GM12878 (cell line): ENCODE measurements around the gene LCOR. TPM values are rescaled to one million over a fixed set of nuclear protein-coding genes. Genes with fewer than 3 reads are reported as not detected.

Experiments
- ATAC-seq: fragments of 200-7000 bp; cut with Tn5 transposase; 3 replicates; pipeline ENCODE4 v1.9.1; 2020; ENCODE audit warnings: mild to moderate bottlenecking, moderate library complexity
- BruUV-seq: library from RNA; stranded (reverse); fragments of 400-500 nt; replicated peaks from 2 replicates; lab custom pipeline; 2021; lab: Mats Ljungman, UMichigan
- CTCF ChIA-PET: fragments of 300-600 bp; sonication (Branson Sonifier 250); formaldehyde crosslinking; extraction: SDS; loops from one replicate; lab custom pipeline; 2021; ENCODE audit warnings: inconsistent platforms; lab: Yijun Ruan, JAX
- POLR2A ChIA-PET: fragments of 350-600 bp; formaldehyde crosslinking; extraction: SDS; loops from one replicate; lab custom pipeline; 2021; ENCODE audit warnings: inconsistent platforms; lab: Charles Lee
- RAD21 ChIA-PET: fragments of 300-600 bp; sonication (Branson Sonifier 250); formaldehyde crosslinking; loops from one replicate; lab custom pipeline; 2023; ENCODE audit warnings: antibody characterized with exemption; ENCODE audit not compliant: unreplicated experiment; lab: Charles Lee
- SMC1A ChIA-PET: fragments of 300-600 bp; sonication (Branson Sonifier 250); formaldehyde crosslinking; loops from one replicate; lab custom pipeline; 2023; ENCODE audit not compliant: unreplicated experiment, uncharacterized antibody; lab: Charles Lee
- DNase-seq: peaks from one replicate; pipeline ENCODE4 v3.0.0-alpha.2; 2011; ENCODE audit warnings: low read depth, low spot score
- FAIRE-seq: peaks from 3 replicates; lab custom pipeline; 2011; peaks lifted over from hg19 to GRCh38; lab: Jason Lieb, UNC
- H2AFZ ChIP-seq: 2 replicates; pipeline ENCODE4 v1.6.0; 2011; ENCODE audit warnings: low read depth, low read length, control low read depth; ENCODE audit not compliant: control insufficient read depth
- H3K27ac ChIP-seq: 2 replicates; pipeline ENCODE4 v1.5.1; 2011; ENCODE audit warnings: control low read depth; ENCODE audit not compliant: control insufficient read depth, insufficient read depth
- H3K27me3 ChIP-seq, 2 experiments: replicated peaks in 1 of 2; 2 replicates each; pipeline versions ENCODE4 v1.6.0 to v1.6.1; 2011; ENCODE audit warnings: low read length in 1 of 2; ENCODE audit not compliant: control insufficient read depth in 2 of 2, insufficient read depth in 2 of 2
- H3K36me3 ChIP-seq, 2 experiments: 2 replicates each; pipeline ENCODE4 v1.5.1; 2011; ENCODE audit warnings: low read length in 1 of 2; ENCODE audit not compliant: control insufficient read depth in 2 of 2, insufficient read depth in 2 of 2
- H3K4me1 ChIP-seq: 2 replicates; pipeline ENCODE4 v1.6.1; 2011; ENCODE audit warnings: mild to moderate bottlenecking, low read length, moderate library complexity, mixed read lengths; ENCODE audit not compliant: control insufficient read depth, insufficient read depth
- H3K4me2 ChIP-seq: 2 replicates; pipeline ENCODE4 v1.6.0; 2011; ENCODE audit warnings: control low read depth; ENCODE audit not compliant: control insufficient read depth, insufficient read depth
- H3K4me3 ChIP-seq: fragments of 200-600 bp; sonication (generic); 2 replicates; pipeline ENCODE4 v1.5.1; 2016
- H3K79me2 ChIP-seq: 2 replicates; pipeline ENCODE4 v1.6.0; 2011; ENCODE audit warnings: low read length; ENCODE audit not compliant: control insufficient read depth, insufficient read depth
- H3K9ac ChIP-seq: 2 replicates; pipeline ENCODE4 v1.8.0; 2011; ENCODE audit warnings: low read length, control low read depth, mixed read lengths; ENCODE audit not compliant: control insufficient read depth, insufficient read depth
- H3K9me3 ChIP-seq: replicated peaks from 3 replicates; pipeline ENCODE4 v1.5.1; 2011; ENCODE audit warnings: mild to moderate bottlenecking, low read length; ENCODE audit not compliant: control insufficient read depth, insufficient read depth
- H4K20me1 ChIP-seq: 2 replicates; pipeline ENCODE4 v1.6.0; 2011; ENCODE audit not compliant: control insufficient read depth, insufficient read depth
- CBX5 ChIP-seq: sonication (generic); IDR thresholded peaks from 2 replicates; pipeline ENCODE4 v1.6.1; 2016; ENCODE audit warnings: low read depth, moderate library complexity, mild to moderate bottlenecking, inconsistent platforms
- CEBPB ChIP-seq, 2 experiments: fragments of 150-350 bp in 1 of 2; IDR thresholded peaks; 2 replicates each; pipeline ENCODE4 v1.6.1; 2012 to 2014; ENCODE audit warnings: low read depth in 2 of 2, low read length in 2 of 2, borderline replicate concordance in 1 of 2, inconsistent platforms in 1 of 2
- CREM ChIP-seq: IDR thresholded peaks from 2 replicates; pipeline ENCODE4 v1.6.1; 2014; ENCODE audit warnings: antibody characterized with exemption, low read depth
- KDM1A ChIP-seq: fragments of 200-600 bp; sonication (generic); IDR thresholded peaks from 2 replicates; pipeline ENCODE4 v1.6.1; 2016; ENCODE audit warnings: borderline replicate concordance
- MXI1 ChIP-seq: fragments of 150-350 bp; IDR thresholded peaks from 2 replicates; pipeline ENCODE4 v1.6.1; 2011; ENCODE audit warnings: low read depth, mild to moderate bottlenecking, inconsistent platforms, low read length, improper control_type of control experiment
- SIN3A ChIP-seq: IDR thresholded peaks from 2 replicates; pipeline ENCODE4 v1.6.1; 2012; ENCODE audit warnings: low read depth, low read length, improper control_type of control experiment
- SMAD5 ChIP-seq: IDR thresholded peaks from 2 replicates; pipeline ENCODE4 v1.6.1; 2016; ENCODE audit warnings: antibody characterized with exemption, low read depth
- STAT1 ChIP-seq: fragments of 450-650 bp; conservative IDR thresholded peaks from 2 replicates; pipeline ENCODE4 v1.6.1; 2014; ENCODE audit warnings: antibody characterized with exemption, mild to moderate bottlenecking
- STAT3 ChIP-seq: IDR thresholded peaks from 2 replicates; pipeline ENCODE4 v1.6.1; 2011; ENCODE audit warnings: low read depth, low read length, improper control_type of control experiment
- TCF3 ChIP-seq: IDR thresholded peaks from 2 replicates; pipeline ENCODE4 v1.6.1; 2012; ENCODE audit warnings: low read depth, mild to moderate bottlenecking, low read length, borderline replicate concordance; ENCODE audit not compliant: insufficient read depth
- ZBED1 ChIP-seq: IDR thresholded peaks from 2 replicates; pipeline ENCODE4 v1.6.1; 2016; ENCODE audit warnings: borderline replicate concordance
- ZNF217 ChIP-seq: fragments of 450-650 bp; IDR thresholded peaks from 2 replicates; pipeline ENCODE4 v1.6.1; 2017; ENCODE audit warnings: antibody characterized with exemption, mild to moderate bottlenecking
- WGBS: methylation state at CpG from one replicate; pipeline ENCODE4 v1.1.6; 2016; ENCODE audit warnings: low lambda C conversion rate; ENCODE audit not compliant: insufficient replicate concordance, insufficient coverage; ENCODE audit errors: missing lambda C conversion rate; 5-methylcytosine and 5-hydroxymethylcytosine counted together
- in situ Hi-C: fragments of 300-500 bp; cut with MboI; formaldehyde crosslinking; loops from 9 replicates; pipeline ENCODE4 v1.14.3; 2018; ENCODE audit warnings: mixed read lengths
- intact Hi-C: fragments of 100-400 bp; cut with micrococcal nuclease; formaldehyde crosslinking; loops from one replicate; pipeline ENCODE4 v1.14.2; 2022; ENCODE audit not compliant: unreplicated experiment
- polyA plus RNA-seq, 11 experiments: library from polyadenylated mRNA; depleted of rRNA in 4 of 11; unstranded in 6 of 11; stranded (reverse) in 5 of 11; fragments of >200 nt; fragmentation: Nextera tagmentation in 4 of 11; fragmentation: Illumina TruSeq in 1 of 11; extraction: Ambion mirVana in 4 of 11; extraction: Trizol in 1 of 11; gene quantifications; 1 replicate in 1 of 11; 2 replicates in 10 of 11; pipeline versions ENCODE4 v1.2.1 to v1.2.3, GENCODE V29; 2011 to 2016; ENCODE audit warnings: inconsistent platforms in 2 of 11, missing spikeins in 2 of 11, low read depth in 1 of 11
- total RNA-seq, 4 experiments: library from RNA; depleted of rRNA in 3 of 4; stranded (reverse); fragments of >200 nt in 3 of 4; fragmentation: Illumina TruSeq in 1 of 4; extraction: Trizol in 1 of 4; gene quantifications; 2 replicates each; pipeline versions ENCODE4 v1.2.1 to v1.2.3, GENCODE V29; 2013 to 2021
- TF ChIP-seq, protein P1 (sequence below): fragments of 150-350 bp; IDR thresholded peaks from 2 replicates; pipeline ENCODE4 v1.6.1; 2014; ENCODE audit warnings: mild to moderate bottlenecking, low read depth, low read length
- TF ChIP-seq, protein P2 (sequence below): fragments of 450-650 bp; IDR thresholded peaks from 2 replicates; pipeline ENCODE4 v1.6.1; 2017; ENCODE audit warnings: antibody characterized with exemption, mild to moderate bottlenecking, moderate library complexity
- TF ChIP-seq, protein P3 (sequence below): IDR thresholded peaks from 2 replicates; pipeline ENCODE4 v1.6.1; 2012; ENCODE audit warnings: low read depth, low read length, improper control_type of control experiment
- TF ChIP-seq, protein P4 (sequence below): IDR thresholded peaks from 2 replicates; pipeline ENCODE4 v1.6.1; 2012; ENCODE audit warnings: low read length, inconsistent platforms

LCOR gene
- total and polyA plus RNA-seq, 10 of the 15 experiments (the other 5 are each of a cell fraction or from before 2014, with no cell fraction given), result 1.6 to 22.0 (median 13.2) TPM

DNA sequence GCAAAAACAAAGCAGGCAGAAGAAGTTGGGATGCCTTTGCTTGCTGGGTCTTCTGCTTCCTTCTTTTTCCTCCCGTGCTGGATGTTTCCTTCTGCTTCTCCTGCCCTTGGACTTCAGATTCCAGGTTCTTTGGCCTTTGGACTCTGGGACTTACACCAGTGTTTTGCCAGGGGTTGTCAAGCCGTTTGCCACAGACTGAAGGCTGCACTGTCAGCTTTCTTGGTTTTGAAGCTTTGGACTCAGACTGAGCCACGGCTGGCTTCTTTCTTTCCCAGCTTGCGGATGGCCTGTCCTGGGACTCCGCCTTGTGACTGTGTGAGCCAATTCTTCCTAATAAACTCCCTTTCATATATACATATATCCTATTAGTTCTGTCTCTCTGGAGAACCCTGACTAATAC lies 11.3 kb upstream of the LCOR start:
- Histone ChIP-seq H3K4me3 (no peak overlapping the region), H4K20me1 (no peaks in the 10 kb centered on the region), H3K79me2 (no peaks in the 10 kb centered on the region), H3K27ac (no peak overlapping the region), H3K4me2 (no peak overlapping the region), H3K9me3 (no peaks in the 10 kb centered on the region), H3K4me1 (no peaks in the 10 kb centered on the region), H2AFZ (no peak overlapping the region), H3K36me3 (no peaks in the 10 kb centered on the region), H3K27me3 (no peaks in the 10 kb centered on the region; a peak in 1 of 4 replicates), H3K9ac (no peak overlapping the region)
- ChIA-PET SMC1A (interaction anchor here (1.2 to 1.8 kb wide), 2 partner anchors 18 to 31 kb away, joined by 4 to 5 read pairs; no protein-coding TSS in a partner anchor), POLR2A (no interaction called here), RAD21 (interaction anchor here (0.9 kb wide), 1 partner anchor 178 kb away, joined by 3 read pairs; no protein-coding TSS in a partner anchor), CTCF (interaction anchor here (1.0 to 1.6 kb wide), 2 partner anchors 179 to 217 kb away, joined by 3 read pairs; no protein-coding TSS in a partner anchor)
- FAIRE-seq (peak; percentile 41), ATAC-seq (no peak), DNase-seq (no peak)
- intact Hi-C loops (no loop called here), in situ Hi-C loops (loop anchor here (10.0 kb wide), 1 partner anchor 426 kb away; no protein-coding TSS in a partner anchor)
- no TSS peak for BruUV-seq
- WGBS, result 40% methylated on average over 5 of the region's 5 CpGs
- TF ChIP-seq, protein P1, sequence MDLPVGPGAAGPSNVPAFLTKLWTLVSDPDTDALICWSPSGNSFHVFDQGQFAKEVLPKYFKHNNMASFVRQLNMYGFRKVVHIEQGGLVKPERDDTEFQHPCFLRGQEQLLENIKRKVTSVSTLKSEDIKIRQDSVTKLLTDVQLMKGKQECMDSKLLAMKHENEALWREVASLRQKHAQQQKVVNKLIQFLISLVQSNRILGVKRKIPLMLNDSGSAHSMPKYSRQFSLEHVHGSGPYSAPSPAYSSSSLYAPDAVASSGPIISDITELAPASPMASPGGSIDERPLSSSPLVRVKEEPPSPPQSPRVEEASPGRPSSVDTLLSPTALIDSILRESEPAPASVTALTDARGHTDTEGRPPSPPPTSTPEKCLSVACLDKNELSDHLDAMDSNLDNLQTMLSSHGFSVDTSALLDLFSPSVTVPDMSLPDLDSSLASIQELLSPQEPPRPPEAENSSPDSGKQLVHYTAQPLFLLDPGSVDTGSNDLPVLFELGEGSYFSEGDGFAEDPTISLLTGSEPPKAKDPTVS, result no peak
- TF ChIP-seq CEBPB (IDR thresholded peaks at IDR 0.05; ENCODE audit: borderline replicate concordance in 1 of 2, low read depth in 2 of 2, low read length in 2 of 2) (no peak), CREM (no peak), MXI1 (no peak), TCF3 (no peak), ZNF217 (no peak), CBX5 (no peak), ZBED1 (no peak), STAT3 (no peak), KDM1A (no peak), SMAD5 (no peak), STAT1 (no peak), SIN3A (no peak)
- TF ChIP-seq, protein P2, sequence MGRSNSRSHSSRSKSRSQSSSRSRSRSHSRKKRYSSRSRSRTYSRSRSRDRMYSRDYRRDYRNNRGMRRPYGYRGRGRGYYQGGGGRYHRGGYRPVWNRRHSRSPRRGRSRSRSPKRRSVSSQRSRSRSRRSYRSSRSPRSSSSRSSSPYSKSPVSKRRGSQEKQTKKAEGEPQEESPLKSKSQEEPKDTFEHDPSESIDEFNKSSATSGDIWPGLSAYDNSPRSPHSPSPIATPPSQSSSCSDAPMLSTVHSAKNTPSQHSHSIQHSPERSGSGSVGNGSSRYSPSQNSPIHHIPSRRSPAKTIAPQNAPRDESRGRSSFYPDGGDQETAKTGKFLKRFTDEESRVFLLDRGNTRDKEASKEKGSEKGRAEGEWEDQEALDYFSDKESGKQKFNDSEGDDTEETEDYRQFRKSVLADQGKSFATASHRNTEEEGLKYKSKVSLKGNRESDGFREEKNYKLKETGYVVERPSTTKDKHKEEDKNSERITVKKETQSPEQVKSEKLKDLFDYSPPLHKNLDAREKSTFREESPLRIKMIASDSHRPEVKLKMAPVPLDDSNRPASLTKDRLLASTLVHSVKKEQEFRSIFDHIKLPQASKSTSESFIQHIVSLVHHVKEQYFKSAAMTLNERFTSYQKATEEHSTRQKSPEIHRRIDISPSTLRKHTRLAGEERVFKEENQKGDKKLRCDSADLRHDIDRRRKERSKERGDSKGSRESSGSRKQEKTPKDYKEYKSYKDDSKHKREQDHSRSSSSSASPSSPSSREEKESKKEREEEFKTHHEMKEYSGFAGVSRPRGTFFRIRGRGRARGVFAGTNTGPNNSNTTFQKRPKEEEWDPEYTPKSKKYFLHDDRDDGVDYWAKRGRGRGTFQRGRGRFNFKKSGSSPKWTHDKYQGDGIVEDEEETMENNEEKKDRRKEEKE, result no peak
- TF ChIP-seq, protein P3, sequence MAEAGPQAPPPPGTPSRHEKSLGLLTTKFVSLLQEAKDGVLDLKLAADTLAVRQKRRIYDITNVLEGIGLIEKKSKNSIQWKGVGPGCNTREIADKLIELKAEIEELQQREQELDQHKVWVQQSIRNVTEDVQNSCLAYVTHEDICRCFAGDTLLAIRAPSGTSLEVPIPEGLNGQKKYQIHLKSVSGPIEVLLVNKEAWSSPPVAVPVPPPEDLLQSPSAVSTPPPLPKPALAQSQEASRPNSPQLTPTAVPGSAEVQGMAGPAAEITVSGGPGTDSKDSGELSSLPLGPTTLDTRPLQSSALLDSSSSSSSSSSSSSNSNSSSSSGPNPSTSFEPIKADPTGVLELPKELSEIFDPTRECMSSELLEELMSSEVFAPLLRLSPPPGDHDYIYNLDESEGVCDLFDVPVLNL, result no peak
- TF ChIP-seq, protein P4, sequence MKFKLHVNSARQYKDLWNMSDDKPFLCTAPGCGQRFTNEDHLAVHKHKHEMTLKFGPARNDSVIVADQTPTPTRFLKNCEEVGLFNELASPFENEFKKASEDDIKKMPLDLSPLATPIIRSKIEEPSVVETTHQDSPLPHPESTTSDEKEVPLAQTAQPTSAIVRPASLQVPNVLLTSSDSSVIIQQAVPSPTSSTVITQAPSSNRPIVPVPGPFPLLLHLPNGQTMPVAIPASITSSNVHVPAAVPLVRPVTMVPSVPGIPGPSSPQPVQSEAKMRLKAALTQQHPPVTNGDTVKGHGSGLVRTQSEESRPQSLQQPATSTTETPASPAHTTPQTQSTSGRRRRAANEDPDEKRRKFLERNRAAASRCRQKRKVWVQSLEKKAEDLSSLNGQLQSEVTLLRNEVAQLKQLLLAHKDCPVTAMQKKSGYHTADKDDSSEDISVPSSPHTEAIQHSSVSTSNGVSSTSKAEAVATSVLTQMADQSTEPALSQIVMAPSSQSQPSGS, result no peak
